ENCODE measurements around the gene DENND6B. TPM values are rescaled to one million over a fixed set of nuclear protein-coding genes. Genes with fewer than 3 reads are reported as not detected.

The DENND6B gene
- total and polyA plus RNA-seq, 2 of the 13 experiments (the other 11 are each of a cell fraction or from before 2014, with no cell fraction given) = 0.95 to 3.8 TPM

DNA sequence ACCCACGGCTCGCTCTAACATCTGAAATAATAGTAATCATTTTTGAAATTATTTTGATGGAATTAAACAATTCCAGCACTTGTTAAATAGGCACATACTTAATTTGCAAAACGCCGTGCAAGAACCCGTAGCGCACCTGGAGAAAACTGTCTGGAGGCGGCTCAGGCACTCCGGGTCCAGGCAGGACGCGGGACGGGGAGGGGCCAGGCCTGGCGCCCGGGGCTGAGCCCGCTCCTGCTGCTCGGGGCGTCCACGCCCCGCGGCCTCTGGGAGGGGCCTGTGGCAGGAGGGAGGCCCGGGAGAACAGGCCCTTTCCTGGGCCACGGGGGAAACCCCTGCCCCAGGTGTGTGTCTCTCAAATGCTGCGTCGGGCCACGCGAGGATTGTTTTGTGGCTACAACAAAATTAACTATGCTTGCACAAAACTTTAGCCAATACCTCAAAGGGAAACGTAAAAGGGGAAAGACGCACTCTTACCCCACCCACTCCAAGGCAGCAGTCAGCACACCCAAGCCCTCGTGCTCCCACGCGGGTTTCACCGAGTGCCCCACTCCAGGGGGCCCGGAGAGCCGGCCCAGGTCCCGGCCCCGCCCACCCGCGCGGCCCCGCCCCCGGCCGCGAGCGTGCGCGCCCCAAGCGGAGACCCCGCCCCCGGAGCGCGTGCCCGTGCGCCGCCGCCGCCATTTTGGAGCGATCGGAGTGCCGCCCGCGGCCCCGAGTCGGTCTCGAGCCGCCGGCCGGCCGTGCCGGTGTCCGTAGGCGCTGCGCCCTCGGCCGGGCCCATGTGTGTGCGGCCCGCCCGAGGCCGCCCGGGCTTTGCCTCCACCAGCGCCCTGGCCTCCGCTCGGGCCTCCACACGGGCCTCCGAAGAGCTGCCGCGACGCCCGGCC is 16.1 kb upstream of the DENND6B start, which contains the start of gene PPP6R2 (continued):
- TF ChIP-seq KDM2A (CRISPR knock-in tag; IDR thresholded peaks at IDR 0.05; ENCODE audit: borderline replicate concordance, low read depth) (no peak), ZNF343 (CRISPR knock-in tag; IDR thresholded peaks at IDR 0.05) (0 out of 2 replicates have a peak, but pooled peaks have one; percentile 48), XBP1 (CRISPR knock-in tag; IDR thresholded peaks at IDR 0.05) (no peak), ZNF883 (CRISPR knock-in tag; IDR thresholded peaks at IDR 0.05; ENCODE audit: not compliant biosample characterization) (no peak), ZNF543 (CRISPR knock-in tag; IDR thresholded peaks at IDR 0.05) (no peak), NFE2L2 (IDR thresholded peaks at IDR 0.05; ENCODE audit: low read length) (no peak), ZNF496 (CRISPR knock-in tag; IDR thresholded peaks at IDR 0.05; ENCODE audit: insufficient replicate concordance) (no peak), ZNF557 (CRISPR knock-in tag; IDR thresholded peaks at IDR 0.05) (no peak), ZNF232 (CRISPR knock-in tag; IDR thresholded peaks at IDR 0.05; ENCODE audit: borderline replicate concordance) (no peak), PLRG1 (conservative IDR thresholded peaks at IDR 0.05) (no peak), ZNF256 (CRISPR knock-in tag; conservative IDR thresholded peaks at IDR 0.05) (no peak), ZNF891 (CRISPR knock-in tag; IDR thresholded peaks at IDR 0.05) (no peak), KLF13 (CRISPR knock-in tag; IDR thresholded peaks at IDR 0.05) (no peak), ZMYM2 (CRISPR knock-in tag; IDR thresholded peaks at IDR 0.05) (no peak), ZBTB3 (CRISPR knock-in tag; IDR thresholded peaks at IDR 0.05; ENCODE audit: borderline replicate concordance, low read depth) (0 out of 2 replicates have a peak, but pooled peaks have one; percentile 13), PITX1 (CRISPR knock-in tag; IDR thresholded peaks at IDR 0.05) (no peak)
- TF ChIP-seq, protein P1, sequence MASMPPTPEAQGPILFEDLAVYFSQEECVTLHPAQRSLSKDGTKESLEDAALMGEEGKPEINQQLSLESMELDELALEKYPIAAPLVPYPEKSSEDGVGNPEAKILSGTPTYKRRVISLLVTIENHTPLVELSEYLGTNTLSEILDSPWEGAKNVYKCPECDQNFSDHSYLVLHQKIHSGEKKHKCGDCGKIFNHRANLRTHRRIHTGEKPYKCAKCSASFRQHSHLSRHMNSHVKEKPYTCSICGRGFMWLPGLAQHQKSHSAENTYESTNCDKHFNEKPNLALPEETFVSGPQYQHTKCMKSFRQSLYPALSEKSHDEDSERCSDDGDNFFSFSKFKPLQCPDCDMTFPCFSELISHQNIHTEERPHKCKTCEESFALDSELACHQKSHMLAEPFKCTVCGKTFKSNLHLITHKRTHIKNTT (CRISPR knock-in tag; IDR thresholded peaks at IDR 0.05) = no peak

Measured in HepG2 (cell line).